ENCODE data around the gene ROPN1L. TPM values are rescaled to one million over a fixed set of nuclear protein-coding genes. Genes with fewer than 3 reads are reported as not detected.

Gene ROPN1L
- total and polyA plus RNA-seq, 2 of the 8 experiments (the other 6 are each of a cell fraction or from before 2014, with no cell fraction given), result 0.24 to 0.73 TPM

GRCh38 chr5:10421896-10422691 lies 19.6 kb upstream of the ROPN1L start:
- Histone ChIP-seq H3K27me3 (replicated peaks in 1 of 4; ENCODE audit: control insufficient read depth in 3 of 4, extremely low read depth in 1 of 4, insufficient read depth in 3 of 4, low read length in 3 of 4) (no peaks in the 10 kb centered on the region), H3K9me3 (ENCODE audit: insufficient read depth in 2 of 2, low read depth in 1 of 2, low read length in 1 of 2) (no peaks in the 10 kb centered on the region), H3K23ac (ENCODE audit: insufficient read length) (no peak overlapping the region), H3K79me2 (ENCODE audit: control insufficient read depth in 1 of 2, insufficient read depth in 2 of 2, low read length in 2 of 2) (no peaks in the 10 kb centered on the region), H3K36me3 (ENCODE audit: control insufficient read depth in 2 of 4, insufficient read depth in 4 of 4, low read length in 3 of 4) (peaks cover 7 to 55% (median 38%) of the 10 kb centered on the region in 4 experiments), H2AFZ (ENCODE audit: low read length) (no peak overlapping the region), H2BK12ac (ENCODE audit: low read depth, low read length) (no peak overlapping the region), H4K8ac (ENCODE audit: extremely low read depth, insufficient read depth, low read length) (no peak overlapping the region), H3K27ac (ENCODE audit: low read depth, low read length) (no peak overlapping the region), H2BK5ac (ENCODE audit: low read depth, low read length) (no peak overlapping the region), H2AK5ac (ENCODE audit: low read depth, low read length) (no peak overlapping the region), H3K9ac (replicated peaks in 1 of 4; ENCODE audit: extremely low read depth in 1 of 4, low read depth in 3 of 4, low read length in 3 of 4) (no peak overlapping the region), H4K20me1 (replicated peaks in 1 of 2; ENCODE audit: control insufficient read depth in 1 of 2, insufficient read depth in 2 of 2, low read length in 2 of 2) (peaks cover 0 to 2% of the 10 kb centered on the region in 2 experiments), H3K56ac (replicated peaks; ENCODE audit: insufficient read length, low read depth, low read length) (no peak overlapping the region), H3K79me1 (ENCODE audit: low read depth, low read length) (no peaks in the 10 kb centered on the region), H3K23me2 (ENCODE audit: low read depth, low read length) (no peaks in the 10 kb centered on the region), H2BK20ac (ENCODE audit: low read length) (no peak overlapping the region), H4K5ac (ENCODE audit: insufficient read length, low read depth, low read length) (no peak overlapping the region), H2BK15ac (ENCODE audit: low read length) (no peak overlapping the region), H2BK120ac (replicated peaks; ENCODE audit: low read depth, low read length) (no peak overlapping the region), H3K4me2 (ENCODE audit: insufficient read depth in 1 of 2, low read depth in 2 of 2, low read length in 2 of 2) (no peak overlapping the region), H3K18ac (ENCODE audit: extremely low read depth, low read length) (no peak overlapping the region), H3K4me3 (ENCODE audit: extremely low read depth in 1 of 4, insufficient read depth in 2 of 4, low read depth in 3 of 4, low read length in 4 of 4) (no peak overlapping the region), H3K4me1 (replicated peaks in 1 of 4; ENCODE audit: control insufficient read depth in 3 of 4, insufficient read depth in 4 of 4, low read length in 3 of 4) (peaks cover 0 to 2% (median 0%) of the 10 kb centered on the region in 4 experiments; a peak in 1 of 7 replicates), H3K4ac (replicated peaks; ENCODE audit: insufficient read length, low read depth, low read length) (no peak overlapping the region), H3K14ac (ENCODE audit: insufficient read length) (no peak overlapping the region), H4K91ac (replicated peaks; ENCODE audit: insufficient read length, low read length) (no peak overlapping the region)
- 83% methylated on average over 12 of the region's 12 CpGs; no CpG with 5 or more reads in 1 of the 2 experiments for WGBS, 2 experiments (ENCODE audit: extremely low coverage in 1 of 2, insufficient coverage in 1 of 2, insufficient read length in 1 of 2, insufficient replicate concordance in 2 of 2, low coverage in 1 of 2, low lambda C conversion rate in 2 of 2, missing lambda C conversion rate in 1 of 2)
- FAIRE-seq, result no peak
- ChIA-PET CTCF (ENCODE audit: partially characterized antibody) (interaction anchor here (0.6 to 5.0 kb wide), 10 partner anchors 12 to 522 kb away, joined by 3 to 30 read pairs (median 4); no protein-coding TSS in a partner anchor), POLR2A (ENCODE audit: partially characterized antibody) (interaction anchor here (2.6 kb wide), 1 partner anchor 157 kb away, joined by 7 read pairs; no protein-coding TSS in a partner anchor)
- no peak for DNase-seq (ENCODE audit: low read depth in 1 of 2, low spot score in 2 of 2)
- TF ChIP-seq CHD1 (IDR thresholded peaks at IDR 0.05; ENCODE audit: low read depth, low read length) (no peak), MAX (IDR thresholded peaks at IDR 0.05) (no peak), HDAC6 (IDR thresholded peaks at IDR 0.05; ENCODE audit: low read depth, low read length) (no peak), KDM5A (IDR thresholded peaks at IDR 0.05; ENCODE audit: low read length) (no peak)

All from H1 (cell line).